Mononuclear cell (primary cell): ENCODE results near the gene CTIF. TPM values are rescaled to one million over a fixed set of nuclear protein-coding genes. Genes with fewer than 3 reads are reported as not detected.

Source experiments
- H3K27me3 ChIP-seq: 2 replicates; pipeline ENCODE4 v1.6.0; 2011; ENCODE audit warnings: low read length, control low read depth; ENCODE audit not compliant: insufficient read depth
- H3K4me1 ChIP-seq: 2 replicates; pipeline ENCODE4 v1.5.1; 2011; ENCODE audit warnings: mild to moderate bottlenecking, low read length, control low read depth; ENCODE audit not compliant: insufficient read depth
- H3K4me3 ChIP-seq: 2 replicates; pipeline ENCODE4 v1.5.1; 2011; ENCODE audit warnings: mild to moderate bottlenecking, low read length, moderate library complexity
- H3K9me3 ChIP-seq: 2 replicates; pipeline ENCODE4 v1.5.1; 2011; ENCODE audit warnings: low read depth, mild to moderate bottlenecking, control low read depth, low read length
- total RNA-seq: library from RNA; depleted of rRNA; stranded (reverse); fragments of >200 nt; gene quantifications from one replicate; pipeline ENCODE4 v1.2.3, GENCODE V29; 2012

CTIF gene
- total RNA-seq, 1 donor, result 2.7 TPM

DNA sequence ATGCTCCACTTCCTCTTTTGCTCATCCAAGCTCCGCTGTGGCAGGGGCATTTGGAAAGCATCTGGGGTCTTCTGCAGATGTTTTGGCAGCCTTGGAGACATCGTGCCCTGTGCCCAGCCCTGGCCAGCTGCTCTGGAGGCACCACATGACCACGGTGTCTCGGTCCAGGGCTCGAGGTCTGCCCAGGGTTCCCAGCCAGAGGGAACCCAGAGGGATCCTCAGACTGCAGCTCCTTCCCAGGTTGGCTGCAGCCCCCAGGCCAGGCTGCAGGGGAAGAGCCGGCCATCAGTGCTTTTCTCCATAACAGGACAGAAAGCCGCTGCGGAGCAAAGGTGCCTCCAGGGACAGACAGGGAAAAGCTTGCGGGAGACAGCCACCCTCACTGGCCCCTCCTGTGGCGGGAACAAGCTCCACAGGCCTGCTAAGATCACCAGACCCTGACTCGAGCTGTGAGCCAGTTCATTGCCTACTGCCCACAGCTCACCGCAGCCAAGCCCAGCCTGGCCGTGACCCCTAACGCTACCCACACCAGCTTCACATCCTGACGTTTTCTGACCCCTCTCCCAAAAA lies 337.2 kb downstream of the CTIF start:
- Histone ChIP-seq H3K4me1 (peaks cover 4% of the 10 kb centered on the region), H3K9me3 (no peaks in the 10 kb centered on the region), H3K27me3 (no peaks in the 10 kb centered on the region), H3K4me3 (no peak overlapping the region)

DNA sequence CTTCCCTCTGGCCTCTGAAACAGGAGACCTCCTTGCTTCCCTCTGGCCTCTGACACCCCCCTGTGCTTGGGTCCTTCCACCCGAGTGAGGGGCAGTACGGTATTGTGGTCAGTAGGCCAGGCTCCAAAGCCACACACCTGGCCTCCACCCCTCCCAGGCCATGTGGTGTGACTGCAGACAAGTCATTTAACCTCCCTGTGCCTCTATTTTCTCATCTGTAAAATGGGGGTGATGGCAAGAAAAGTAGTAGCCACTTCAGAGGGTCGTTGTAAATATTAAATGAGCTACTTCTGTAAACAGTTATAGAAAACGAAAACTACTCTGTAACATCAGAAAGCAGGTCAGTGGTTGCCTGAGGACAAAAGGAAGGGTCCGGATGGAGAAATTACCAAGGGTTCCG lies 337.8 kb downstream of the CTIF start:
- Histone ChIP-seq H3K4me1 (peaks cover 4% of the 10 kb centered on the region), H3K4me3 (no peak overlapping the region), H3K27me3 (no peaks in the 10 kb centered on the region), H3K9me3 (no peaks in the 10 kb centered on the region)

DNA sequence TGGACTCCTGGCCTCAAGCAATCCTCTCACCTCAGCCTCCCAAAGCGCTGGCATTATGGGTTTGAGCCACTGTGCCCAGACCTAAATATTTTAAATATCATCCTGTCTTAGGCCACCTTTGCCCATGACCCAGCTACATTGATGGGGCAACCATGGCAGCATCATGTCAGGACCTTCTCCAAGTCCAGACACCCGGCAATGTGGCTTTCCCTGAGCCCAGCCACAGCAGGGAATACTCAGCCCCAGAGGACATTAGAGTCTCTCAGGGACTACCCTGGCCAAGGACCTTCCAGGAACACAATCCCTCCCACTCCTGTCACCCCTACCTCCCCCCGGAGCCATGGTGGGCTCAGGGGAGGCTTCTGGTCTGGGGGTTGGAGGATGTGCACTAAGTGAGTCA lies 339.1 kb downstream of the CTIF start:
- Histone ChIP-seq H3K4me3 (no peak overlapping the region), H3K9me3 (no peaks in the 10 kb centered on the region), H3K27me3 (no peaks in the 10 kb centered on the region), H3K4me1 (peaks cover 4% of the 10 kb centered on the region)

DNA sequence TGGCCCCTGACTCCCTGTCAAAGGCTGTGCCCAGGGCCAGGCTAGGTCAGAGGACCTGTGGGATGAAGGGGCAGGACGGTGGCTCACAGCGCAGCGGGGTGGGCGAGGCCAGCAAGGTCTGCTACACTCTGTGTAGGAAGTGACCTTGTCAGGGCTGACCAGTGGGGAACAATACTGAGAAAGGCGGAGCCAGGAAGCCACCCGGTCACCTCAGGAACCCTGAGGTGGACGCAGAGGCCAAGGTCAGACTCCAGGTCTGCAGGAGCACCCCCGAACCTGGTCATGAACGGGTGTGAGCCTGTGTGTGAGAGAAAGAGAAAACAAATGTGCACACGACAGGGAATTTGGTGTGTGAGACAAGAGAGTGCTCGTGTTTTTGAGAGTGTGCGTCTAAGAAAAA lies 339.6 kb downstream of the CTIF start:
- Histone ChIP-seq H3K4me1 (peaks cover 4% of the 10 kb centered on the region), H3K9me3 (no peaks in the 10 kb centered on the region)

DNA sequence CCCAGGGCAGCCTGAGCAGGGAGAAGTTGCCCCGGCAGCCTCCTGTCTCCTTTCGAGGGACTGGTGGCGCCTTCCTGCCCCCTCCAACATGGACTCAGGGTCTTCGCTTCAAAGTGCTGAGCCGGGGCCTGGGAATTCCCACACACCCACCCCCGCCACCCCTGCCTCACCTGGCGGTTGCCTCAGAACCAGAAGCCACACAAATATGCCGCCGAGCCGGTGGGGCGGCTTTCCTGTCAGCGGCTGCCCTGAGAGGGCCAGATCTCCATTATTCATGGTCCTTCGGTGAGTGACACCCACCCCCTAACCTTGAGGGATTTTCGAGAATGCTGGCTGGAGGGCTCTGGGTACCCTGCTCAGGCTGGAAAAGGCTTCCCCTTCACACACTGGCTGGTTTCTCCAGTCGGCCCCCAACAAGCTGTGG lies 340.2 kb downstream of the CTIF start:
- Histone ChIP-seq H3K9me3 (no peaks in the 10 kb centered on the region), H3K4me3 (no peak overlapping the region), H3K27me3 (no peaks in the 10 kb centered on the region), H3K4me1 (peaks cover 4% of the 10 kb centered on the region)

More for the DNA sequence above, 339.6 kb downstream of the CTIF start:
- Histone ChIP-seq H3K4me3 (no peak overlapping the region), H3K27me3 (no peaks in the 10 kb centered on the region)

DNA sequence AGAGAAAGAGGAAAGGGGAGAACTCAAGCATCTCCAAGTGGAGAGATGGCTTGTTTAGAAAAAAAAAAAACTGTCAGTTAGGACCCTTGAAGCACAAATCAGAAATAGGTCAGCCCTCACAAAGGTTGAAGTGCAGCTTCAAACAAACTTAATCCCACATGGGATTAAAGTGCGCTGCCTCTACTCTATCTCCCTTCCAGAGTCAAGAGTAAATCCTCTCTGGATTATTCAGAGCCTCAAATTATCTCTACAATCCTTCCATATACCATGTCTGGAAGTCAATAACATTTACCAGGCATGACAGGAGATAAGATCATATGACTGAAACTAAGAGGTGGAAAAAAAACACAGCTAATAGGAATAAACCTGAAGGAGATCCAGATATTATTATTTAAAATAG lies 342.1 kb downstream of the CTIF start:
- Histone ChIP-seq H3K9me3 (no peaks in the 10 kb centered on the region), H3K4me1 (peaks cover 4% of the 10 kb centered on the region), H3K27me3 (no peaks in the 10 kb centered on the region), H3K4me3 (no peak overlapping the region)

DNA sequence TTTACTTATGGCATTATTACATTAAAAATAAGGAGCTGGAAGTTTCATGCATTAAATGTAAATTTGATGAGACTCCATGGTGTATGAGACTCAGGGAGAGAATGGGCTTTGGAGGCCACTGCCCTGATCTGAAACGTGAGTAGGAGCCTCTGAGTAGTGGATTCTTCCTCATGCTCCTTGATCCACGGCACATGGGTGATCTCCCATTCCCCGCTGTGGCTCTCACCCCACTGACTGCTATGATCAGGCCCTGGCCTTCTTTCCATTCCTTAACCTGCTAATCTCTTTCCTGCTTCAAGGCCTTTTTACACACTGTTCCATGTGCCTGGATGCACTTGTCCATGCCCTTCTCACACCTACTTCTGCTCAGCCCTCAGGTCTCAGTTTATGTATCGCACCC lies 343.5 kb downstream of the CTIF start:
- peaks cover 4% of the 10 kb centered on the region for H3K4me1 ChIP-seq

DNA sequence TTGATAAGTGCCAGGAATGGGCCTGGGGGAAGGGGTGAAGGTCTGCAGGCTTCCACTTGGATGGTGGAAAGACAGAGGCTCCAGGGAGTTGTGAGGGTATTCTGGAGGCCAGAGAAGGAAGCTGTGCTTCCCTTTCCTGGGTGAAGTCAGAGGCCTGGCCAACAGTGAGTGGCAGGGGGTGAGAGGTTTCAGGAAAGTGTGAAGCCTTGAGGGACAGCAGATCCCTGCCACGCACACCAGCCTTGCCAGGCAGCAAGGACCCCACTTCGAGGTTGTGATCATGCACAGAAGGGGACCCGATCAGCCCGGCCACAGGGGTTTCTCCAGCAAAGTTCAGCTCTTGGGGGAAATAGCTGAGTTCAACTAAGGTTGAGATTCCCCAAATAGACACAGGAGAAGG lies 345.5 kb downstream of the CTIF start:
- H3K27me3 ChIP-seq, result no peaks in the 10 kb centered on the region
- no peaks in the 10 kb centered on the region for H3K9me3 ChIP-seq
- H3K4me3 ChIP-seq, result no peak overlapping the region
- peaks cover 4% of the 10 kb centered on the region for H3K4me1 ChIP-seq

More for the DNA sequence above, 343.5 kb downstream of the CTIF start:
- Histone ChIP-seq H3K9me3 (no peaks in the 10 kb centered on the region), H3K27me3 (no peaks in the 10 kb centered on the region), H3K4me3 (no peak overlapping the region)

DNA sequence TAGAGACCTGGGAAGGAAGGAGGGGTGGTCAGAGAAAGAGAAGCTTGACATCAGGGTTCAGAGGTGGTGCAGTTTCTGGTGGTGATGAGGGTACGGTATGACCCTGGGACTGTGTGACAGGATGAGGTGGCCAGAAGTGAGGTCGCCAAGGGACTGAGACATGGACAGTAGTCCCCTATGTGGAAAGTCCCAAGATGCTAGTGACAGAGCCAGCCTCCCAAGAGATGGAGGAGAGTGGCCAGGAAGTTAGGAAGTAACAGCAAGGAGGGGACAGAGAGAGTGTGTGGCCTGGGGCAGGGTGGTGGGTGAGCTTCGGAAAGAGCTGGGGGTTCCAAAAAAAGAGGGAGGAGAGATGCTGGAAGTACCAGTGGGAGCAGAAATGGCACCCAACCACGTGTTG lies 345.9 kb downstream of the CTIF start:
- Histone ChIP-seq H3K27me3 (no peaks in the 10 kb centered on the region), H3K4me3 (no peak overlapping the region), H3K9me3 (no peaks in the 10 kb centered on the region), H3K4me1 (peaks cover 4% of the 10 kb centered on the region)

DNA sequence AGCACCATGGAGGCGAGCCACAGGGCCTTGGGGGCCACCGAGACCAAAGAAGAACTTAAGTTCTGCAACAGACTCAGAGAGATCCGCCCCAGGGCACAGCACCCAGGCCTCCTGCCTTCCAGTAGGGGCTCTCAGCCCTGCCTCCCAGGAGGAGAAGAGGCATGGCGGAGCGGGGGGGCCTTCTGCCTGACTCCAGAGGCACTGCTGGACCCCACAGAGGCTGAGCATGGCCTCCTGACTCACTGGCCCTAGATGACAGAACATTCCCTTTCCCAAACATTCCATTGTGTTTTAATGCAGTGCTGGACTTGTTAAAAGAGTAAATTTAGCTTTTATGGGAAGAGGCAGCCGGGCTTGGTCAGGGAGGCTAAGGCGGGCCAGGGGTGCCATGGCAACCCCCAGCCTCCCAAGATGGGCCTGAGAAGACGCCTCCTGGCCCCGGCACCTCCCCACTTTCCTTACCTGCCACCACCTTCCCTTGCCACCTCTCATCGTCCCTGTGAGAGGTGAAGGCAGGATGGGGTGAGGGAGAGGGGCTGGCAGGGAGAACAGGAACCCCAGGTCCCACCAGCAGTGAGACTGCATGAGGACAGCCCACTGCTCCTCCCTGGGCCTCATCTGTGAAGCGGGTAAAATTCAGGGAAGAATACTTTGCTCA lies 346.6 kb downstream of the CTIF start:
- H3K4me3 ChIP-seq, result no peak overlapping the region
- no peaks in the 10 kb centered on the region for H3K9me3 ChIP-seq
- H3K27me3 ChIP-seq, result no peaks in the 10 kb centered on the region
- H3K4me1 ChIP-seq, result peaks cover 4% of the 10 kb centered on the region

DNA sequence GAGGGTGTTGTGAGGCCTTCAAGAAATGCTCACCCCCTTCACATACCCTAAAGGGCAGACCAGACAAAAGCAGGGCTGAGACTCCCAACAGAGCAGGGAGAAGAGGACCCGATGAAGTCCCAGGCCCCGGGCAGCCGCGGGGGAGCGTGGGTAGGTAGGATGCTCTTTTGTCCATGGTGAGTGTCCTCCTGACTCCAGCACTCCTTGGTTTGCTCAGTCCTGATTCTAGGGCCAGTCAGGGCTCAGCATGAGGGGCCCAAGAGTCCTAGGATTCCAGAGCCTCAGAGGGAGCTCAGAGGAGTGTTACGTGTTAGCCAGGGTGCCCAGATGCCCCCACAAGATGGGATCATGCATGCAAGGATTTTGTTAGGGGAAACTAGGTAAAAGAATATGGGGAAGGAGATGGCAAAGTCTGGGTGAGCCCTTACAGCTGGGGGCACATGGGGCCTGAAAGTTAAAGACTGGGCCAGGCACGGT lies 347.1 kb downstream of the CTIF start:
- H3K4me3 ChIP-seq, result no peak overlapping the region
- H3K4me1 ChIP-seq, result peaks cover under 1% of the 10 kb centered on the region
- H3K27me3 ChIP-seq, result no peaks in the 10 kb centered on the region
- H3K9me3 ChIP-seq, result no peaks in the 10 kb centered on the region

DNA sequence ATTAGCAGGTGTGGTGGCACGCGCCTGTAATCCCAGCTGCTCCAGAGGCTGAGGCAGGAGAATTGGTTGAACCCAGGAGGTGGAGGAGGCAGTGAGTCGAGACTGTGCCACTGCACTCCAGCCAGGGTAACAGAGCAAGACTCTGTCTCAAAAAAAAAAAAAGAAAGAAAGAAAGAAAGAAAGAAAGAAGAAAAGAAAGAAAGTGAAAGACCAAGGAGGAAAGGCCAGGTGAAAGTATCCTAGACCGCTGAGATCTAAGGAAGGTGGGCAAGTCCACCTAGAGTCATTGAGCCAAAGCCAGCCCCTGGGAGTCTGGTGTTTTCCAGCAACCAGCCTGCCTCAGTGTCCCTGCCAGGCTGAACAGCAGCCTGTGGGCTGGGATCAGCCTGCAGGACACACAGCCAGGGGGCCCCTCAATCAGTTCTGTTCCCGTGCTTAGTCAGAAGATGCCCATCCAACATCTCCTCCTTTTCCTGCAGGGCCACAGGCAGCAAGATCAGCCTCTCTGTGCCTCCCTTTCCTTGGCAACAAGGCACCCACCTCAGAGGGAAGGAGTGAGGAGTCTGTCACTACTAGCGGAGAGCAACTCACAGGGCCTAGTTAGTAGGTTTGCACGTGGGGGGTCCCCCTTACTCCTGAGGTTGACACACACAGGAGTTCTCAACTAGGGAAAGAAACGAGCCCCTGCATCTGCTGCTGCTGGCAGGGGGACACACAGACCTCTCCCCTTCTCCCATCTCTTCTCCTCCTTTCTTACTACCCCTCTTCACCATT lies 347.9 kb downstream of the CTIF start:
- H3K4me3 ChIP-seq, result no peak overlapping the region
- H3K4me1 ChIP-seq, result no peaks in the 10 kb centered on the region
- H3K9me3 ChIP-seq, result no peaks in the 10 kb centered on the region

DNA sequence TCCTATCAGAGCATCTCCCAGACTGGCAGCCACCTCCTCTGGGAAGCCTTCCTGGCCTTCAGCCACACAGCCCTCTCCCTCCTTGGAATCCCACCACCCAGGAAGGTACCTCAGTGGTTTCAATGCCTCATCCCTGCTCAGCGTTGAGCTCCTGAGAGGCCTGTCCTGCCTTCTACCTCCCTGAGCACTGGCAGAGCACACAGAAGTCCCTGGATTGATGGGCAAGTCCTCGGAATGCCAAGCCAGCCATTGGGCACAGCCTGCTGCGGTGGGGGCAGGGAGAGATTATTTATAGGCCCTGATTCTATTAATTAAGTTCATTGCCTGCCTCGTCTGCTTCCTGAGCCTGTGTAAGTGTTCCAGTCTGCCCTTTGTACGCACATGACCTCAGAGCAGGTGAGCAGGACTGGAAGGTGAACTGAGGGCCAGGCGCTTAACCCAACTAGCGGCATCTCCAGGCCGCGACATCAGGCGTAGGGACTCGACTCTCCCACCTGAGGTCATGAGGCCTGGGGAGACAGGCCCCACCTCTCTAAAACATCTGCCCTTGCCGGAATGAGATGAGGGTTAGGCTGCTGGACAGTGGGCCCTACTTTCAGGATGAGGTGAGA lies 348.6 kb downstream of the CTIF start:
- H3K9me3 ChIP-seq, result no peaks in the 10 kb centered on the region
- no peaks in the 10 kb centered on the region for H3K27me3 ChIP-seq
- H3K4me3 ChIP-seq, result no peak overlapping the region
- no peaks in the 10 kb centered on the region for H3K4me1 ChIP-seq

More for the DNA sequence above, 347.9 kb downstream of the CTIF start:
- H3K27me3 ChIP-seq, result no peaks in the 10 kb centered on the region

DNA sequence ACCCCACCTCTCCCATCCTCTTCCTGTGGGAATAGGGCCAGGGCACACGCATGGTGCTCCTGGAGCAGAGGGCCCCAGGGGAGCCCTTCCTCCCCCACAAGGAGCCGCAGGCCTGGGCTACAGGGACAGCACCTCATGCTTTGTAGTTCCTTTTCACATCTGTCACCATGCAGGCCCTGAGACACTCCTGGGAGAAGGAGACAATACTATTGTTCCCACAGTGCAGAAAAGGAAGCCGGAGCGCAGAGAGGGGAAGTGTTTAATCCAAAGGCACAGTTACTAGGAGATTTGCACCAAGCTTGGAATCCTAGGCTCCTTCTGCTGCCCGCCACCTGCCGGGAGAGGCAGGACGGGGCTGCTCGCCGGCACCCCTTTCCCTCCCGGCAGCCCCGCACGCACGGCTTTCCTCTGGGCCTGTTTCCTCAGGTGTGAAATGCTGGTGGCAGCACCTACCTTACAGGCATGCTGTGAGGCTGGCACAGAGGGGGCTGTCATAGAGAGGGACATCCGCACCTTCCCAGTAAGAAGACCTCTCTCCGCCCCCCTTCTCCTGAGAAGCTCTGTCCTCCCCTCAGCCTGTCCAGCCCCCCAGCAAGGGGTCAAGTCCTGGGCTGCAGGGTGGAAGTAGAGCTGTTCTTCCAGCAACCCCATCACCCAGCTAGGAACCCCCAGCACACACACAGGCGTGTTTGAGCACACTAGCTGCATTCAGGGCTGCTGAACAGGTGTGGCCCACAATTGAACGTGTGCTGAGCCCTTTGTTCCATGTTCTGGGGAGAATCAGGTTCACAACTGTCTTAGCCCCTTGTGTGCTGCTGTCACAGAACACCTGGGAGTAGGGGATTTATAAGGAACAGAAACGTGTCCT lies 349.3 kb downstream of the CTIF start:
- Histone ChIP-seq H3K9me3 (no peaks in the 10 kb centered on the region), H3K4me1 (no peaks in the 10 kb centered on the region), H3K27me3 (no peaks in the 10 kb centered on the region), H3K4me3 (no peak overlapping the region)
